Left ventricle myocardium inferior (tissue), 1 donor: ENCODE data around the gene CDH24. TPM values are rescaled to one million over a fixed set of nuclear protein-coding genes. Genes with fewer than 3 reads are reported as not detected.
A peak's percentile ranks its signal among the peaks of the same experiment; 100 is the strongest.

Experiments
- DNase-seq: peaks from one replicate; pipeline ENCODE4 v3.0.0-alpha.2; 2020
- H3K27ac ChIP-seq: fragments of 200-600 bp; replicated peaks from 2 replicates; pipeline ENCODE4 v1.8.0; 2021
- H3K27me3 ChIP-seq: fragments of 200-600 bp; 2 replicates; pipeline ENCODE4 v1.8.0; 2021; ENCODE audit warnings: low read depth
- H3K36me3 ChIP-seq: fragments of 200-600 bp; 2 replicates; pipeline ENCODE4 v1.8.0; 2021
- H3K4me1 ChIP-seq: fragments of 200-600 bp; 2 replicates; pipeline ENCODE4 v1.8.0; 2021
- H3K4me3 ChIP-seq: fragments of 200-600 bp; 2 replicates; pipeline ENCODE4 v1.8.0; 2021; ENCODE audit warnings: mild to moderate bottlenecking, moderate library complexity
- H3K9me3 ChIP-seq: fragments of 200-600 bp; replicated peaks from 2 replicates; pipeline ENCODE4 v1.8.0; 2021
- intact Hi-C: fragments of 100-400 bp; cut with micrococcal nuclease; formaldehyde crosslinking; loops from one replicate; pipeline ENCODE4 v1.11.0; 2022
- long read RNA-seq: library from polyadenylated mRNA; unstranded; transcript quantifications from one replicate; pipeline ENCODE4 v2.0.0, GENCODE V29; 2021
- total RNA-seq: library from RNA; stranded (reverse); fragmentation: NEBNext Ultra II Directional; extraction: Animal tissue kit (Norgen Biotek cat#: 25700); gene quantifications from one replicate; pipeline ENCODE4 v1.2.1, GENCODE V29; 2021
- TF ChIP-seq, protein P1 (sequence below): fragments of 200-600 bp; IDR thresholded peaks from 2 replicates; pipeline ENCODE4 v1.8.0; 2021; ENCODE audit warnings: antibody characterized with exemption, mild to moderate bottlenecking, borderline replicate concordance
- donor health status: DM: no; HTN: yes; CAD: no; lungs with severe emphysema.

Gene CDH24, protein sequence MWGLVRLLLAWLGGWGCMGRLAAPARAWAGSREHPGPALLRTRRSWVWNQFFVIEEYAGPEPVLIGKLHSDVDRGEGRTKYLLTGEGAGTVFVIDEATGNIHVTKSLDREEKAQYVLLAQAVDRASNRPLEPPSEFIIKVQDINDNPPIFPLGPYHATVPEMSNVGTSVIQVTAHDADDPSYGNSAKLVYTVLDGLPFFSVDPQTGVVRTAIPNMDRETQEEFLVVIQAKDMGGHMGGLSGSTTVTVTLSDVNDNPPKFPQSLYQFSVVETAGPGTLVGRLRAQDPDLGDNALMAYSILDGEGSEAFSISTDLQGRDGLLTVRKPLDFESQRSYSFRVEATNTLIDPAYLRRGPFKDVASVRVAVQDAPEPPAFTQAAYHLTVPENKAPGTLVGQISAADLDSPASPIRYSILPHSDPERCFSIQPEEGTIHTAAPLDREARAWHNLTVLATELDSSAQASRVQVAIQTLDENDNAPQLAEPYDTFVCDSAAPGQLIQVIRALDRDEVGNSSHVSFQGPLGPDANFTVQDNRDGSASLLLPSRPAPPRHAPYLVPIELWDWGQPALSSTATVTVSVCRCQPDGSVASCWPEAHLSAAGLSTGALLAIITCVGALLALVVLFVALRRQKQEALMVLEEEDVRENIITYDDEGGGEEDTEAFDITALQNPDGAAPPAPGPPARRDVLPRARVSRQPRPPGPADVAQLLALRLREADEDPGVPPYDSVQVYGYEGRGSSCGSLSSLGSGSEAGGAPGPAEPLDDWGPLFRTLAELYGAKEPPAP
- 2.1 TPM for total RNA-seq
- long read RNA-seq, partial matches to known transcripts, result 2 of 3 reads
- long read RNA-seq, other reads (novel, unspliced or antisense), result 0 of 3 reads

DNA sequence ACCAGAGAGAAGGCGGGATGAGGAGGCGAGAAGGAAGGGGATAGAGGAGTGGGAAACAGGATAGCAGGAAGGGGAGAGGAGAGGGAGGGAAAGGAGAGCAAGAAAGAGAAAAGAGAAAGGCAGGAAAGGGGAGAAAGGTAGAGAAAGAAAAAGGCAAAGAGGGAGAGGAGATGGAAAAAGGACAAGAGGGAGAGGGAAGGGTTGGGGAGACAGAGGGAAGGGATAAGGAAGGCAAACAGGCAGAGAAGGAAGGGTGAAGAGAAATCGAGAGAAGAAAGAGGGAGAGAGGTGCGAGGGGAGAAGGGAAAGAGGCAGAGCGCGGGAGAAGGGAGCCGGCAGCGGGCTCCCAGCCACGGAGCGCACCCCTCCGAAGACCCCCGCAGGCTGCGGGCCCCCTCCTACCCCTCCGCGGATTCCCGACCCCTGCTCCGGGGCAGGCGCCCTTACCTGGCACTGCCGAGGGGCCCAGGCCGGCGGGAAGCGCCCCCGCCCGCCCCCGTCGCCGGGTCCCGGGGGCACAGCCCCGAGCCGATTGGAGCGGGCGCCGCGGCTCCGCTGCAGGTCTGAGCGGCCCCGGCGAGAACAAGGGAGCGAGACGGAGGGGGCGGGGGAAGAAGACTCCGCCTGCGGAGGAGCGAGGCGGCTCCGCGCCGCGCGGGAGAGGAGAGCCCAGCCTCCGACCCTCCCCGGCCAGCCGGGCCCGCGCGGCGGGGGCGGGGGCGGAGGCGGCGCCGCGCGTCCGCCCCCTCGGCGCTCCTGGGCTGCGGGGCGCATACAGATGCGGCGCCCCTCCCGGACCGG is at the start of gene CDH24:
TSS of gene CDH24 (minus strand) at position 565 of the 801 bp plus-strand sequence. CDS start 1,787 bp downstream, outside the sequence.
- H3K4me1 ChIP-seq, result peaks cover 34% of the 10 kb centered on the region
- peak within 1 kb of the TSS; percentile 80 for H3K27ac ChIP-seq
- H3K27me3 ChIP-seq, result no peaks in the 10 kb centered on the region
- DNase-seq, result peak; percentile 75
- intact Hi-C loops, result loop anchor here (5.0 kb wide), 1 partner anchor 70 kb away; no protein-coding TSS in a partner anchor
- H3K36me3 ChIP-seq, result peaks cover 38% of the 10 kb centered on the region
- no peaks in the 10 kb centered on the region for H3K9me3 ChIP-seq
- TF ChIP-seq, protein P1, sequence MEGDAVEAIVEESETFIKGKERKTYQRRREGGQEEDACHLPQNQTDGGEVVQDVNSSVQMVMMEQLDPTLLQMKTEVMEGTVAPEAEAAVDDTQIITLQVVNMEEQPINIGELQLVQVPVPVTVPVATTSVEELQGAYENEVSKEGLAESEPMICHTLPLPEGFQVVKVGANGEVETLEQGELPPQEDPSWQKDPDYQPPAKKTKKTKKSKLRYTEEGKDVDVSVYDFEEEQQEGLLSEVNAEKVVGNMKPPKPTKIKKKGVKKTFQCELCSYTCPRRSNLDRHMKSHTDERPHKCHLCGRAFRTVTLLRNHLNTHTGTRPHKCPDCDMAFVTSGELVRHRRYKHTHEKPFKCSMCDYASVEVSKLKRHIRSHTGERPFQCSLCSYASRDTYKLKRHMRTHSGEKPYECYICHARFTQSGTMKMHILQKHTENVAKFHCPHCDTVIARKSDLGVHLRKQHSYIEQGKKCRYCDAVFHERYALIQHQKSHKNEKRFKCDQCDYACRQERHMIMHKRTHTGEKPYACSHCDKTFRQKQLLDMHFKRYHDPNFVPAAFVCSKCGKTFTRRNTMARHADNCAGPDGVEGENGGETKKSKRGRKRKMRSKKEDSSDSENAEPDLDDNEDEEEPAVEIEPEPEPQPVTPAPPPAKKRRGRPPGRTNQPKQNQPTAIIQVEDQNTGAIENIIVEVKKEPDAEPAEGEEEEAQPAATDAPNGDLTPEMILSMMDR, result no peak
- peak within 1 kb of the TSS; percentile 84 for H3K4me3 ChIP-seq

DNA sequence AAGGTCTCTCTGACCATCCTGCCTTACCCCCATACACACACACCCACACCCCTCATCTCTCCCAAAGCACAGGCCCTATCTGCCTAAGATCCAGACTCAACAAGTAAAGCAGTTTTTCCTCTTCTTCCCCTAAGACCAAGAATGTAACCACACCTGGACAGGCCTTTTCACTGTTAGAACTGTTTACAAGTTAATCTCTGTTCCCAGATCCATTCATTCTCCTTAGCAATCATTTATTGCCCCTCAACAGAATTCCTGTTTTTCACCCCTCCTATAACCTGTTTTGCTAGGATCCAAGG is 49.4 kb upstream of the CDH24 start:
- Histone ChIP-seq H3K9me3 (no peaks in the 10 kb centered on the region), H3K36me3 (no peaks in the 10 kb centered on the region), H3K27ac (no peak overlapping the region), H3K27me3 (peaks cover 20% of the 10 kb centered on the region), H3K4me3 (no peak overlapping the region), H3K4me1 (peaks cover 3% of the 10 kb centered on the region)
- TF ChIP-seq, protein P1, result no peak
- no peak for DNase-seq
- intact Hi-C loops, result no loop called here

DNA sequence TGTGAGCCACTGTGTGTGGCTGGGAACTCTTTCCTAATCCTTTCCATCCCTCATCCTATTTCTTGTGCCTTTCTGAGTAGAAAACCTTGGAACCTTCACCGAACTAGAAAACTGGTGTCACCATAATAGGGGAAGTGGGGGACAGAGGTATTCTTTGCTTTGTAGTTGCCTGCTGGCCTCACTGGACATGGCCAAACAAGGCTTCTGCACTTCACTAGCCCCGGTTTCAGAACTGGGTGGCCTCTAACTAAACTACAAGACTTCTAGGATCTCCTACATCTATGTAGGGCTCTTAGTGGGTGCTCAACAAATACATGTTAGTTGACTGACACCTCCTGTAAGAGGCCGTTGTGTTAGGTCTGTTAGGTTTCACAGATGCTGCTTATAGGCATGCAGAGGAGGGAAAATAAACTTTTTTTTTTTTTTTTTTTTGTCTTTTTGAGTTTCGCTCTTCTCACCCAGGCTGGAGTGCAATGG is 48.1 kb upstream of the CDH24 start:
- no peaks in the 10 kb centered on the region for H3K36me3 ChIP-seq
- DNase-seq, result no peak
- intact Hi-C loops, result no loop called here
- H3K27me3 ChIP-seq, result peaks cover 7% of the 10 kb centered on the region
- H3K4me3 ChIP-seq, result no peak overlapping the region
- TF ChIP-seq, protein P1, result no peak
- peaks cover 3% of the 10 kb centered on the region for H3K4me1 ChIP-seq
- no peak overlapping the region for H3K27ac ChIP-seq
- no peaks in the 10 kb centered on the region for H3K9me3 ChIP-seq

DNA sequence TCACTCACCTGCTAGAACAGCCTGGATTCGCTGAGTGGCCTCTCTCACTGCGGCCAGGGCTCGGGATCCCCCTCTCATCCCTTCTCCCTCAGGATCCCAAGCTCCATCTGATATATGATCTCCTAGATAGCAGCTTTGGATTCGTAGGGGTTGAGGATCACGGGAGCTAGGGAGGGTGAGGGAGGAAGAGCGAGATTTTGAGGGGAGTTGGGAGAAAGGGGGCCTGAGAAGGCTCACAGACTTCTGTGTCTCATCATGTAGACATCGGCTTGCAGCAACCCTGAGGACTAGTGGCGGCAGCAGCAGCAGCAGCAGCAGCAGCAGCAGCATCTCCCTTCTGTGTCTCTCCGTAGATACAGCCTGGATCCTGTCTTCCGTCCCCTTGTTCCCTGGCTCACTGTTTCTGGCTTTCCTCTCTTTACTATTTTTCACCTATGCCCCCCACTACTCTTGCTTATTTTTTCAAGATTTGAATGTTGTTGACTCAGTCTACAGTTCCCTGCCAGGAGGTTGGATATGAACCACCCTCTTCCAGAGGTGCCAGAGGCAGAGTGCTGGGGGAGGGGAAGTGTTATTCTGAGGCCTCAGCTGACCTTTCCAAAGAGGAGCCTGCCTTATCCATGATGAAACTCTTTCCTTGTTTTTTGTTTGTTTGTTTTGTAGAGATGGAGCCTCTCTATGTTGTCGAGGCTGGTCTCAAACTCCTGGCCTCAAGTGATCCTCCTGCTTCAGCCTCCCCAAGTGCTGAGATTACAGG is 47.4 kb upstream of the CDH24 start, which contains the start of gene CIROP:
TSS of gene CIROP (minus strand) at position 399 of the 757 bp plus-strand sequence. CDS start at position 330, 69 bp downstream.
- no peak within 1 kb of the TSS for H3K4me3 ChIP-seq
- H3K36me3 ChIP-seq, result no peaks in the 10 kb centered on the region
- peaks cover under 1% of the 10 kb centered on the region for H3K27me3 ChIP-seq
- H3K9me3 ChIP-seq, result no peaks in the 10 kb centered on the region
- TF ChIP-seq, protein P1, result no peak
- H3K27ac ChIP-seq, result no peak within 1 kb of the TSS
- intact Hi-C loops, result no loop called here
- no peak for DNase-seq
- H3K4me1 ChIP-seq, result peaks cover 5% of the 10 kb centered on the region
